Ascending aorta (tissue), 2 donors: ENCODE results near the gene NT5DC1. TPM values are rescaled to one million over a fixed set of nuclear protein-coding genes. Genes with fewer than 3 reads are reported as not detected.

Source experiments
- DNase-seq, 2 donors: peaks; one replicate each; pipeline ENCODE4 v3.0.0-alpha.2; 2019; ENCODE audit warnings: low spot score in 2 of 2
- H3K27ac ChIP-seq, 2 donors: fragments of 200-600 bp; sonication (generic); one replicate each; pipeline ENCODE4 v1.5.1; 2016 to 2017; ENCODE audit warnings: mild to moderate bottlenecking in 1 of 2
- H3K27me3 ChIP-seq: fragments of 200-600 bp; sonication (generic); one replicate; pipeline ENCODE4 v1.5.1; 2017
- H3K36me3 ChIP-seq, 2 donors: fragments of 200-600 bp; sonication (generic); one replicate each; pipeline ENCODE4 v1.5.1; 2016
- H3K4me1 ChIP-seq, 2 donors: fragments of 200-600 bp; sonication (generic); one replicate each; pipeline ENCODE4 v1.5.1; 2016 to 2017; ENCODE audit warnings: mild to moderate bottlenecking in 1 of 2
- H3K4me3 ChIP-seq, 2 donors: fragments of 200-600 bp; sonication (generic); one replicate each; pipeline ENCODE4 v1.5.1; 2016 to 2017; ENCODE audit warnings: mild to moderate bottlenecking in 1 of 2
- H3K9me3 ChIP-seq, 2 donors: fragments of 200-600 bp; sonication (generic); one replicate each; pipeline ENCODE4 v1.5.1; 2016
- intact Hi-C: fragments of 100-400 bp; cut with DNase I; formaldehyde crosslinking; loops from one replicate; pipeline ENCODE4 v1.15.1; 2023
- total RNA-seq: library from RNA; depleted of rRNA; stranded (reverse); fragments of >200 nt; gene quantifications from one replicate; pipeline ENCODE4 v1.1.0, GENCODE V29; 2016
- TF ChIP-seq, protein P1 (sequence below), 3 experiments: fragments of 200-600 bp in 2 of 3; fragments of 450-650 bp in 1 of 3; sonication (generic) in 2 of 3; IDR thresholded peaks; one replicate each; pipeline ENCODE4 v1.5.1; 2016 to 2019; ENCODE audit warnings: antibody characterized with exemption in 3 of 3, mild to moderate bottlenecking in 1 of 3, moderate library complexity in 1 of 3

Gene NT5DC1
- total RNA-seq, 1 donor from 2014 or later: 4.6 TPM

GRCh38 chr6:116170358-116171057 lies 69.9 kb downstream of the NT5DC1 start:
- no peak overlapping the region for H3K4me3 ChIP-seq
- peaks cover 0 to 2% of the 10 kb centered on the region in 2 donors for H3K4me1 ChIP-seq
- no peak overlapping the region for H3K27ac ChIP-seq
- DNase-seq: no peak
- TF ChIP-seq, protein P1, sequence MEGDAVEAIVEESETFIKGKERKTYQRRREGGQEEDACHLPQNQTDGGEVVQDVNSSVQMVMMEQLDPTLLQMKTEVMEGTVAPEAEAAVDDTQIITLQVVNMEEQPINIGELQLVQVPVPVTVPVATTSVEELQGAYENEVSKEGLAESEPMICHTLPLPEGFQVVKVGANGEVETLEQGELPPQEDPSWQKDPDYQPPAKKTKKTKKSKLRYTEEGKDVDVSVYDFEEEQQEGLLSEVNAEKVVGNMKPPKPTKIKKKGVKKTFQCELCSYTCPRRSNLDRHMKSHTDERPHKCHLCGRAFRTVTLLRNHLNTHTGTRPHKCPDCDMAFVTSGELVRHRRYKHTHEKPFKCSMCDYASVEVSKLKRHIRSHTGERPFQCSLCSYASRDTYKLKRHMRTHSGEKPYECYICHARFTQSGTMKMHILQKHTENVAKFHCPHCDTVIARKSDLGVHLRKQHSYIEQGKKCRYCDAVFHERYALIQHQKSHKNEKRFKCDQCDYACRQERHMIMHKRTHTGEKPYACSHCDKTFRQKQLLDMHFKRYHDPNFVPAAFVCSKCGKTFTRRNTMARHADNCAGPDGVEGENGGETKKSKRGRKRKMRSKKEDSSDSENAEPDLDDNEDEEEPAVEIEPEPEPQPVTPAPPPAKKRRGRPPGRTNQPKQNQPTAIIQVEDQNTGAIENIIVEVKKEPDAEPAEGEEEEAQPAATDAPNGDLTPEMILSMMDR (IDR thresholded peaks at IDR 0.05): no peak
- peaks cover 0 to 22% of the 10 kb centered on the region in 2 donors for H3K9me3 ChIP-seq
- intact Hi-C loops: no loop called here
- no peaks in the 10 kb centered on the region for H3K27me3 ChIP-seq
- H3K36me3 ChIP-seq: peaks cover 4 to 11% of the 10 kb centered on the region in 2 donors

DNA sequence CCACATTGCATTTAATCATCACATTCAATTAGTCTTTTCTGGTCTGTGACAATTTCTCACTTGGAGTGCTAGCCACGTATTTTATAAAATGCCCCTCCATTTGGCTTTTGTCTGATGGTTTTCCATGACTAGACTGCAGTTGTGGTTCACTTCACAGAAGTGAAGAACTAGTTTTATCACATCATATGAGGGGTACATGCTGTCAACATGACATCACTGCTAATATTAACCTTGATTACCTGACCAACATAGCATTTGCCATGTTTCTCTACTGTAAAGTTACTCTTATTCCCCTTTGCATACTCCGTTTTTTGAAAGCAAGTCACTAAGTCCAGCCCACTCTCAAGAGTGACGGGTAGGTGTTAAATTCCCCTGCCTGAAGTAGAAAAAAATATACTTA lies 73.3 kb downstream of the NT5DC1 start:
- Histone ChIP-seq H3K4me1 (no peaks in the 10 kb centered on the region), H3K9me3 (peaks cover 0 to 11% of the 10 kb centered on the region in 2 donors), H3K27ac (no peak overlapping the region), H3K27me3 (no peaks in the 10 kb centered on the region), H3K36me3 (peaks cover 4 to 17% of the 10 kb centered on the region in 2 donors), H3K4me3 (no peak overlapping the region)
- intact Hi-C loops: no loop called here
- TF ChIP-seq, protein P1 (IDR thresholded peaks at IDR 0.05): no peak
- DNase-seq: no peak

DNA sequence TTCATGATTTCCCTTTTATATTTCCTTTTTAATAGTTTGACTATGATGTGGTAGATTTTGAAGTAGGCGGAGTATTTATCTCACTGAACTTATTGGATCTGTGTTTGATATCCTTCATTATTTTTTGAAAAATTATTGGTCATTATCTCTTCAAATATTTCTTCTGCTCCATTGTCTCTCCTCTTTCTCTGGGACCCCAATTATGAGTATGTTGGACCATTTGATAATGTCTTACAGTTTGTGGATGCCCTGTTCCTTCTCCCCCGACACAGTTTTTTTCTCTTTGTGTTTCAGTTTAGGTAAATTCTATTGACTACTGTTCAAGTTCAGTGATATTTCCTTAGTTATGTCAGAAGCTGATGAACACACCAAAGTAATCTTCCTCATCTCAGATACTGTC lies 74.7 kb downstream of the NT5DC1 start:
- no peak for DNase-seq
- Histone ChIP-seq H3K27ac (no peak overlapping the region), H3K4me1 (no peaks in the 10 kb centered on the region), H3K4me3 (no peak overlapping the region), H3K27me3 (no peaks in the 10 kb centered on the region), H3K9me3 (peaks cover 0 to 11% of the 10 kb centered on the region in 2 donors), H3K36me3 (peaks cover 4 to 17% of the 10 kb centered on the region in 2 donors)
- intact Hi-C loops: no loop called here
- TF ChIP-seq, protein P1 (IDR thresholded peaks at IDR 0.05): no peak

GRCh38 chr6:116176596-116176995 lies 75.9 kb downstream of the NT5DC1 start:
- H3K4me1 ChIP-seq: no peaks in the 10 kb centered on the region
- DNase-seq: no peak
- TF ChIP-seq, protein P1 (IDR thresholded peaks at IDR 0.05): no peak
- intact Hi-C loops: no loop called here
- no peak overlapping the region for H3K27ac ChIP-seq
- H3K4me3 ChIP-seq: no peak overlapping the region
- H3K36me3 ChIP-seq: peaks cover 0 to 17% of the 10 kb centered on the region in 2 donors
- H3K27me3 ChIP-seq: no peaks in the 10 kb centered on the region
- peaks cover 0 to 11% of the 10 kb centered on the region in 2 donors for H3K9me3 ChIP-seq

DNA sequence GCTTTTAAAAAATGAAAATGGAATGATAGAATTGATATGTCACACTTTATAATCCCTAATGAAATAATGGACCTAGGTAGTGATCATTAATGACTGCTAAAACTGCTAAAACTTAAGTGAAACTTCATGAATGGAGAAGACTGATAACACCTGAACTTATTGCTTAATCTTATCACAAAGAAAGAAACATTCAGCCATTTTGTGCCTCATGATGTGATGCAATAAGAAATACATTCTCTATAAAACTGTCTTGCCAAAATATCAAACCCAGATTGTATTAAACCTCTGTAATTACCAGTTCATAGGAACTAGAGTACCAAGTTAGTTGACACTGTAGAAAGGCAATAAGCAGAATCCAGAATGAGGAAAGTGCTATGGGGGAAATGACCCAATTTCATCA lies 79.7 kb downstream of the NT5DC1 start:
- intact Hi-C loops: no loop called here

More for the DNA sequence above, 79.7 kb downstream of the NT5DC1 start:
- H3K27me3 ChIP-seq: no peaks in the 10 kb centered on the region
- TF ChIP-seq, protein P1 (IDR thresholded peaks at IDR 0.05): no peak
- no peaks in the 10 kb centered on the region for H3K4me1 ChIP-seq
- no peak overlapping the region for H3K27ac ChIP-seq
- no peak overlapping the region for H3K4me3 ChIP-seq
- H3K36me3 ChIP-seq: peaks cover 0 to 7% of the 10 kb centered on the region in 2 donors
- H3K9me3 ChIP-seq: peaks cover 0 to 6% of the 10 kb centered on the region in 2 donors
- DNase-seq: no peak
